Stimulated activated CD4-positive, alpha-beta T cell treated with anti-CD3 and anti-CD28 coated beads, TNF-alpha, amount 100 ng/mL, for 24 hours (primary cell): ENCODE measurements around the gene S100A7A.

Experiments
- DNase-seq, 3 experiments: peaks; one replicate each; pipeline ENCODE4 v3.0.0-alpha.2; 2020; ENCODE audit warnings: low read depth in 3 of 3

The S100A7A gene

DNA sequence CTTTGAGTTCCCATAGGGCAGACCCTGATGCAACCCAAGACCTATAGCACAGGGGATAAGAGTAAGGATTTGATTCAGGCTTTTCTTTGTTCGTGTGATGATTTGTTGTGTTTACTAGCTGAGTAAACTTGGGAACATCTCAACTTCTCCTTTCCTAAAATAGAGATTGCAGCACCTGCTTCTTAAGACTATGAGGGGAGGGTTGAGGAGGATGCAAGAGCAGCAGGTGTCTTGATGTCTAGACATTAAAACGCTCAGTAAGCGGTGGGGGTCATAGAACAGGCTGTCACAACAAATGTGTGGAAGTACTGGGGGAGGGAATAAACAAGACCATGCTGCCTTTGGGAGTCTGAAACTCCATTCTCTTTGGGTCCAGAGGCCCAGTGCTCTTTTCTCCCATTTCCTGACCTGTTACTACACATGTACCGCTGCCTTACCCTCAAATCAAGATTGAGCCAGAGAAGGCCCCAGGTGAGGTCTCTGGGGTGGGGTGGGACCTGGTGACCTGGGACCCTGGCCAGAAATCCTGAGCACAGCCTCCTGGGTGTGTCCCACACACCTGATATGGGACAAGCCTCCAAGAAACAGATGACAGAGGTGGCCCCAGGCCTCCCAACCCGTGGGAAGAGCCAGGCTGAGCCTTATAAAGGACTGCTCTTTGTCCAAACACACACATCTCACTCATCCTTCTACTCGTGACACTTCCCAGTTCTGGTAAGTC is at the start of gene S100A7A:
Gene S100A7A, plus strand, starts transcription at position 671 of the 721 bp plus-strand sequence. CDS start 1,563 bp downstream, outside the sequence.
- no peak for DNase-seq

GRCh38 chr1:153367090-153367489 is 49.2 kb upstream of the S100A7A start:
- DNase-seq, result no peak

DNA sequence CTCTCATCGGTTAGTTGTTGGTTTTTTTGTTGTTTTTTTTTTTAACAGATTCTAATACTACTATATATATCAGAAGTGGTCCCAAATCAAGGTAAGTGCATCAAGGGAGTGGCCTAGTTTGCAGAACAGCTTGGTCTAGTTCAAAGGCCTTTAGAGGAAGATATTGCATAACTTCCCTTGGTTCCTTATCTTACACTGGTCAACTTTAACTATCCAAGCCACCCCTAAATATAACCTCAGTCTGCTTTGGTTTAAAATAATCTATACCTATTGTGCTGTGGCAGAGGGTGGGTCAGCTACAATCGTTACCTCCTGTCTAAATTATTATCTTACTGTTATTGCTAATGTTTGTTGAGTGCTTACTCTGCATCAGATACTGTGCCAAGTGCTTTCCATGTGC is 47.8 kb upstream of the S100A7A start:
- DNase-seq, result no peak

GRCh38 chr1:153370146-153370545 is 46.2 kb upstream of the S100A7A start:
- no peak for DNase-seq

- DNase-seq, result no peak
Observed at GRCh38 chr1:153371231-153371630, 45.1 kb upstream of the S100A7A start.

GRCh38 chr1:153372571-153372970 is 43.7 kb upstream of the S100A7A start:
- DNase-seq, result no peak

DNA sequence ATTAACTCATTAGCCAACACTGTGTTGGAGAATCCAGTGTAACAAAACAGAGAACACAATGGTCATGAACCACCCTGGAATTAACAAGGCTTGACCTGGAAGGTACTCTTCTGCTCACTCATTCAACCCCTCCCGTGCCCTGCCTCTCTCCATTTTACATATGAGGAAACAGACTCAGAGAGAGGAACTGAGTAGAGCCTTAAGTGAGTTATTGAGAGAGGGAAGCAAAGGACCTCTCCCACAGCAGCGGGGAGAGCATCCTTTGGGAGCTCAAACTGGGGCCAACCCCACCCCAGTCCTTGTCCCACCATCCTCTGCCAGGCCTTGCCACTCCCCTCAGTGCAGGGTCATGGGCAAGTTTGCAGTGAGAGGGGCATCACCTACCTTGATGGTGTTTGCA is 42.2 kb upstream of the S100A7A start:
- DNase-seq, result no peak

- no peak for DNase-seq
Observed at GRCh38 chr1:153375511-153375910, 40.8 kb upstream of the S100A7A start, which contains the start of gene S100A12. Gene S100A12, minus strand, starts transcription at chr1:153375621. Its CDS starts 1,029 bp downstream, at chr1:153374592.

DNA sequence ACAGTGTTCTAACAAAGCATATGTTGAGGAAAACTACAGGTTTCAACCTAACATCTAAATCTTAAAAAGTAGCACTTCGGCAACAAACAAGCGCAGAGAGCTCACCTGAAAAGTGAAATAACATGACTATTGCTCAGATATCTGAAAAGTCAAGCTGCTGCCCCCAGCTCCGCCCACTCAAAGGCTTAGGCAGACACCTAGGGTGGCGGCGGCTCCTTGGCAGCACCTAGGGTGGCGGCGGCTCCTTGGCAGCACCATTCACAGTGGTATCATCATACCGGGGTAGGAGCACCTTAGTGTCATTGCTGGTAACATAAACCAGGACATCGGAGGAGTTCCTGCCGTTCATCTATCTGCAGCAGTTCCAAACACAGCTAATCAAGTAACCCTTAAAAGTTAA is 36.7 kb upstream of the S100A7A start:
- DNase-seq, result no peak

GRCh38 chr1:153380711-153381110 is 35.6 kb upstream of the S100A7A start:
- no peak for DNase-seq

DNA sequence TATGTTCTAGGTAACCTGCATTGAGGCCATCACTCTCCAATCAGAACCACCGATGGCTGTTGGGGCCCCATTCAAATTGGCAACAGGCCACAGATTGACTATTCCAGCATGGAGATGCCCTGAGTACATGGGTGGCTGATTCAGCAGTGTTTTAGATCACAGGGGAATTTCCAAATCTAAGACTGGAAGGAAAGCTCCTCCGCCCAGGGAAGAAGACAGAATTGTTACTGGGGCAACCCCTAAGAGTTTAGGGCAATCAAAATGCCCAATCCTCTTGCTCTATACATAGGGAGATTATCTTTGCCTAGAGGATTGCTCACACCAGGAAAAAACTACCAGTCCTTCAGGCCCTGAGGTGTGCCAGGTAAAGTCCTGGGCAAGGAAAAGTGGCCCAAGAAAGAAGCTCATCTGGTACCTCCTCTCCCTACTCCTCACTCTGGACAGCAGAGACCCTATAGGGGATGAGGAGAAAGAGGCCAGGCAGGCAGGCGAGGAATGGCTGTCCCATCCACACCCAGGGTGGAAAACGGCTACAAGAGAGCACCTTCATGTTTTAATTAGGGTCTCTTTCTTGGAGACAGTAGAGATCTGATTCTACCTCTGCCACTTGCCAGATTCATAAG is 31.3 kb upstream of the S100A7A start:
- DNase-seq, result no peak

- no peak for DNase-seq
Observed at GRCh38 chr1:153386500-153386901, 29.8 kb upstream of the S100A7A start.

DNA sequence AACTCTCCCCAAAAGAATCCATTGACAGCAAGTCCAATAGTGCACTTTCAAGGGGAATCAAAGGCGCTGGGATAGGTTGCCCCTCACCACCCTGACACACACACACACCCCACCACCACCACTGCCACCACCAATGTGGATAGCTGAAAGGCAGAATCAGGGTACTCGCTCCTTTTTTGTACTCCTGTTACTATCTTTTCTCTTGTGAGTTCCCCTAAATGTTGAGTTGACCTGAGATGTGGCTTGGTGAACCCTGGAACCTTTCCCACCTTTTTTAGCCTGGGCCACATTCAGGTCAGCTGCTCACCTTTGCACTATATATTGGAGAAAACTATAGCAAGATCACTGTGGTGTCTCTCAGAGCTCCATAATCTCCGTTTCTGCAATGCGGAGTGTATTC is 29.3 kb upstream of the S100A7A start:
- no peak for DNase-seq

GRCh38 chr1:153387785-153388184 is 28.5 kb upstream of the S100A7A start:
- no peak for DNase-seq

GRCh38 chr1:153389401-153389800 is 26.9 kb upstream of the S100A7A start:
- DNase-seq, result no peak

DNA sequence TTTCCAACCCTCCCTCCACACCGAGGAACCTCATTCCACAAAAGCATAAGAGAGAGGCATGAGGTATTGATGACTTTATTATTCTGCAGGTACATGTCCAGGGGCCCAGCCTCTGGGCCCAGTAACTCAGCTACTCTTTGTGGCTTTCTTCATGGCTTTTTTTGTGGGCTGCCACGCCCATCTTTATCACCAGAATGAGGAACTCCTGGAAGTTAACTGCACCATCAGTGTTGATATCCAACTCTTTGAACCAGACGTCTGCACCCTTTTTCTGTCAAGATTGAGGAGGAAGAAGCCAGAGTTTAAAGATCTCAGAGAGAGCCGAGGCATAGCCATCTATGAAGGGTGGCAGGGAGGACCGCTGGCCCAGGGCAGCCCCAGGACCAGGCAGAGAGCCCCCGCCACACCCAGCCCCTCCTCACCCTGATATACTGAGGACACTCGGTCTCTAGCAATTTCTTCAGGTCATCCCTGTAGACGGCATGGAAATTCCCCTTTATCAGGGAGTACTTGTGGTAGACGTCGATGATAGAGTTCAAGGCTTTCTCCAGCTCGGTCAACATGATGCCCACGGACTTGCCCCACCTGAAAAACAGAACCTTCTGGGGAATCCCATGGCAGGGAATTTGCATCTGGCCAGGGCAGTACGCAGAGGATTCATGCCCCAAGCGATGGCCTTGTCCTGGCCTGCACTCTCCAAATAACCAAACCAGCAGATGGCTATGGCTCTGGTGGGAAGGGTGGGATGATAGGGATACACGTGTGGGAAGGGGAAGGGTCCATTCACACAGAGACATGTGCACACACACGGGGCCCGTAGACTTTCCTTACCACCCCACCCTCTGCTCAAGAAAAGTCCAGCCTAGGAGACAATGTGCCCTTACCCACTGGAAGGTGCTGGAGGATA is 26.1 kb upstream of the S100A7A start:
- no peak for DNase-seq

- DNase-seq, result no peak
Observed at GRCh38 chr1:153390938-153391710, 25.2 kb upstream of the S100A7A start, which contains the start of gene S100A8. Gene S100A8, minus strand, starts transcription at chr1:153391073. Its CDS starts 538 bp downstream, at chr1:153390535.

DNA sequence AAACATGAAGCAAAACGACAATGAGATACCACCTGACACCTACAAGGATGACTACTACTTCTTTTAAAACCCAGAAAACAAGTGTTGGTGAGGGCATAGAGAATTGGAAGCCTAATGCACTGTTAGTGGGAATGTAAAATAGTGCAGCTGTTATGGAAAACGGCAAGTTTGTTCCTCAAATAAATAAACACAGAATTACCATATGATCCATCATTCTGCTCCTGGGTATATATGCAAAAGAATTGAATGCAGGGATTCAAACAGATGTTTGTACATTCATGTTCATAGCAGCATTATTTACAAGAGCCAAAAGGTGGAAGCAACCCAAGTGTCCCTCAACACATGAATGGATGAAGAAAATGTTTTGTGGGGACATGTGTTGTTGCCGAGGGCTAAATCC is 24.1 kb upstream of the S100A7A start:
- no peak for DNase-seq

GRCh38 chr1:153392822-153393221 is 23.5 kb upstream of the S100A7A start:
- DNase-seq, result no peak

- no peak for DNase-seq
Observed at GRCh38 chr1:153393926-153394325, 22.4 kb upstream of the S100A7A start.

DNA sequence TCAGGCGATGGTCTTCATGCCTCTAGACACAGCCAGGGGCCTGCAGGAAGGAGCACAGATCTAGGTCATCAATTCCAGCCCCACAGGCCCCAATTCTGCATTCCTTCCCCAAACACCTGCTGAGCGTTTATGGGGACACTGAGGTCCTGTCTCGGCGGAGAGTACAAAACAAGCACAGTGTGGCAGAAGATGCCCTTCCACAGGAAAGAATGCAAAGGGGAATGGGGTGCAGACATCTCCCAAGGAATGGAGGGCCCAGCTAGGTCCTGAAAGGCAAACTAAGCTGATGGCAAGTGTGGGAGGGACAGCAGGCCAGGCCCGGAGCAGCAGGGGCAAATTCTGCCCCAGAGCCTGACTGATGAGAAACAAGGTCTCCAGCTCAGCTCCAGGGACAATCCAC is 21.9 kb upstream of the S100A7A start:
- DNase-seq, result no peak
